ENCODE results near the gene NR3C1. TPM values are rescaled to one million over a fixed set of nuclear protein-coding genes. Genes with fewer than 3 reads are reported as not detected.

Gene NR3C1
- total RNA-seq, 1 experiment from 2014 or later = 11.5 TPM

Small RNA genes lying within 50 kb of the gene (small RNA-seq; reads per million reads assigned to genes)
- gene AC091925.2 = 0 reads per million in 2 experiments
